Measurements from ENCODE around the gene DAGLA.

GRCh38 chr11:61686066-61686465 is 5.9 kb downstream of the DAGLA start:
- TF ChIP-seq, protein P1, sequence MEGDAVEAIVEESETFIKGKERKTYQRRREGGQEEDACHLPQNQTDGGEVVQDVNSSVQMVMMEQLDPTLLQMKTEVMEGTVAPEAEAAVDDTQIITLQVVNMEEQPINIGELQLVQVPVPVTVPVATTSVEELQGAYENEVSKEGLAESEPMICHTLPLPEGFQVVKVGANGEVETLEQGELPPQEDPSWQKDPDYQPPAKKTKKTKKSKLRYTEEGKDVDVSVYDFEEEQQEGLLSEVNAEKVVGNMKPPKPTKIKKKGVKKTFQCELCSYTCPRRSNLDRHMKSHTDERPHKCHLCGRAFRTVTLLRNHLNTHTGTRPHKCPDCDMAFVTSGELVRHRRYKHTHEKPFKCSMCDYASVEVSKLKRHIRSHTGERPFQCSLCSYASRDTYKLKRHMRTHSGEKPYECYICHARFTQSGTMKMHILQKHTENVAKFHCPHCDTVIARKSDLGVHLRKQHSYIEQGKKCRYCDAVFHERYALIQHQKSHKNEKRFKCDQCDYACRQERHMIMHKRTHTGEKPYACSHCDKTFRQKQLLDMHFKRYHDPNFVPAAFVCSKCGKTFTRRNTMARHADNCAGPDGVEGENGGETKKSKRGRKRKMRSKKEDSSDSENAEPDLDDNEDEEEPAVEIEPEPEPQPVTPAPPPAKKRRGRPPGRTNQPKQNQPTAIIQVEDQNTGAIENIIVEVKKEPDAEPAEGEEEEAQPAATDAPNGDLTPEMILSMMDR (IDR thresholded peaks at IDR 0.05): no peak
- TF ChIP-seq POLR2A (IDR thresholded peaks at IDR 0.05): no peak
